ENCODE results near the gene FBXO33.

GRCh38 chr14:39426605-39427004, 5.6 kb downstream of the FBXO33 start:
- TF ChIP-seq CTCF (IDR thresholded peaks at IDR 0.05) (peak in 1 of 4 experiments; percentile 12), POLR2A (IDR thresholded peaks at IDR 0.05) (no peak), EP300 (IDR thresholded peaks at IDR 0.05) (no peak)
